ENCODE results near the gene TECPR2. TPM values are rescaled to one million over a fixed set of nuclear protein-coding genes. Genes with fewer than 3 reads are reported as not detected.
"Not testable (repeated sequence)": the region's sequence is repeated elsewhere in the genome, so short reads cannot be mapped to it uniquely, and the experiment has no call there.

TECPR2 gene
- total RNA-seq, 3 donors from 2014 or later (not counting 1 experiment from before 2014, with no cell fraction given): 10.8 to 18.6 (median 15.3) TPM

GRCh38 chr14:102544747-102545460 lies 182.2 kb downstream of the TECPR2 start:
- H3K4me3 Mint-ChIP-seq: peak overlapping the region; percentile 42
- Histone ChIP-seq H3K4me1 (ENCODE audit: control insufficient read depth, insufficient read depth, low read length) (peaks cover 9% of the 10 kb centered on the region), H3K9me3 (ENCODE audit: control insufficient read depth, insufficient read depth, low read length) (no peaks in the 10 kb centered on the region), H3K27ac (ENCODE audit: low read length) (no peak overlapping the region), H3K4me3 (ENCODE audit: low read length) (no peak overlapping the region), H3K36me3 (ENCODE audit: control insufficient read depth, insufficient read depth, low read length) (no peaks in the 10 kb centered on the region), H3K27me3 (ENCODE audit: control insufficient read depth, insufficient read depth, low read length) (peaks cover 13% of the 10 kb centered on the region)
- peaks cover 0 to 8% of the 10 kb centered on the region in 2 donors for H3K4me1 Mint-ChIP-seq
- TF ChIP-seq CTCF (IDR thresholded peaks at IDR 0.05): no peak
- DNase-seq (peak in 1 of 2 donors; percentile 46), ATAC-seq (peak; percentile 57 to 78 (median 75))
- intact Hi-C loops (cut with micrococcal nuclease): no loop called here
- no peaks in the 10 kb centered on the region for H3K36me3 Mint-ChIP-seq
- H3K27ac Mint-ChIP-seq: no peak overlapping the region
- peaks cover 0 to 3% of the 10 kb centered on the region in 2 donors for H3K9me3 Mint-ChIP-seq
- 7% methylated on average over 59 of the region's 66 CpGs for WGBS (ENCODE audit: insufficient coverage)
- peaks cover 15 to 25% of the 10 kb centered on the region in 2 donors for H3K27me3 Mint-ChIP-seq (ENCODE audit: low read depth in 2 of 2)

DNA sequence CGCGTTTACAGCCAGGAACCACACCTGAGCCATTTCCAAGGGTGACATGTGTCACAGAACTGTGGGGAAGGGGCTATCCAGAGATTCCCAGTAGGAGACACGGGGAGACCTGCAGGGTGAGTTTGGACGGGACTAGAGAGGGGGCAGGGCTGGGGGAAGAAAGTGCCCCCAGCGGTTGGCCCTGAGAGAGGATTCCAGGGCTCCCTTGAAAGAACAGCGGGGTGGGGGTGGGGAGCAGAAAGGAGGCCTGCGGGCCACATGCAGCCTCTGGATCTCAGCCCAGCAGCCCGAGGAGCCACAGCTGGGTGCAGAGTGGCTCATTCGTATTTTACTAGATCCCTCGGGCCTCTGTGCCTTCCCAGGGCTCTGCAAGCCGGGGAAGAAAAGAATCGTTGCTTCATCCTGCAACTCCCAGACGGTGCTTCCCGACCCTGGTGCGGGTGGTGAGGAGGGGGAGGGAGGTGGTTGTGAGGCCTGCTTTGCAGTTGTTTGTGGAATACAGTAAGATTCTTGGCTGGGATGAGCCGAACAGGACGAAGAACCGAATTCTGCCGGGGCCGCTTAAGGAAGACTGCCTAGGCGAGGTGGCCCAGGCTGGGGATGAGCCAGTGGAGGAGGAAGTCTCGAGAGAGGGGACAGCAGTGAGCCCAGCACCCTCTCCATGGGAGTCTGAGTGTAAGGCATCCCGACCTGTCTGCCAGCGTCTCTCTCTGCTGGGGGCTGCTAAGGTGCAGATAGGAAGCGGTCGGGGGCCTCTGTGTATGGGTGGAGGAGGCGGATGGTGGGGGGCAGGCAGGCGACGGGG lies 182.9 kb downstream of the TECPR2 start:
- H3K27me3 ChIP-seq (ENCODE audit: control insufficient read depth, insufficient read depth, low read length): peaks cover 13% of the 10 kb centered on the region
- no peaks in the 10 kb centered on the region for H3K9me3 ChIP-seq (ENCODE audit: control insufficient read depth, insufficient read depth, low read length)
- H3K27ac ChIP-seq (ENCODE audit: low read length): no peak overlapping the region

GRCh38 chr14:102548616-102549240 lies 186.0 kb downstream of the TECPR2 start:
- H3K27me3 Mint-ChIP-seq (ENCODE audit: low read depth in 2 of 2): peaks cover 22 to 25% of the 10 kb centered on the region in 2 donors
- H3K9me3 Mint-ChIP-seq: peaks cover 0 to 3% of the 10 kb centered on the region in 2 donors
- H3K9me3 ChIP-seq (ENCODE audit: control insufficient read depth, insufficient read depth, low read length): no peaks in the 10 kb centered on the region
- ATAC-seq (no peak), DNase-seq (no peak)
- H3K4me1 ChIP-seq (ENCODE audit: control insufficient read depth, insufficient read depth, low read length): peaks cover 9% of the 10 kb centered on the region
- H3K27ac ChIP-seq (ENCODE audit: low read length): no peak overlapping the region
- H3K27me3 ChIP-seq (ENCODE audit: control insufficient read depth, insufficient read depth, low read length): peaks cover 13% of the 10 kb centered on the region
- no peak overlapping the region for H3K4me3 Mint-ChIP-seq
- no peaks in the 10 kb centered on the region for H3K36me3 Mint-ChIP-seq
- intact Hi-C loops (cut with micrococcal nuclease): no loop called here
- no peak overlapping the region for H3K4me3 ChIP-seq (ENCODE audit: low read length)
- H3K4me1 Mint-ChIP-seq: peaks cover 0 to 8% of the 10 kb centered on the region in 2 donors
- no peak for TF ChIP-seq CTCF (IDR thresholded peaks at IDR 0.05)
- H3K36me3 ChIP-seq (ENCODE audit: control insufficient read depth, insufficient read depth, low read length): no peaks in the 10 kb centered on the region
- WGBS (ENCODE audit: insufficient coverage): 84% methylated on average over 3 of the region's 3 CpGs
- no peak overlapping the region for H3K27ac Mint-ChIP-seq

More for the DNA sequence above, 182.9 kb downstream of the TECPR2 start:
- Mint-ChIP-seq H3K27ac (no peak overlapping the region), H3K36me3 (no peaks in the 10 kb centered on the region), H3K4me1 (peaks cover 0 to 8% of the 10 kb centered on the region in 2 donors), H3K9me3 (peaks cover 0 to 3% of the 10 kb centered on the region in 2 donors), H3K27me3 (ENCODE audit: low read depth in 2 of 2) (peaks cover 22 to 30% of the 10 kb centered on the region in 2 donors), H3K4me3 (peak overlapping the region; percentile 42)
- TF ChIP-seq CTCF (IDR thresholded peaks at IDR 0.05): no peak
- DNase-seq: no peak
- H3K36me3 ChIP-seq (ENCODE audit: control insufficient read depth, insufficient read depth, low read length): no peaks in the 10 kb centered on the region
- intact Hi-C loops (cut with micrococcal nuclease): no loop called here
- 76% methylated on average over 29 of the region's 29 CpGs for WGBS (ENCODE audit: insufficient coverage)
- H3K4me3 ChIP-seq (ENCODE audit: low read length): no peak overlapping the region
- peaks cover 9% of the 10 kb centered on the region for H3K4me1 ChIP-seq (ENCODE audit: control insufficient read depth, insufficient read depth, low read length)
- no peak for ATAC-seq

- H3K27ac Mint-ChIP-seq; H3K4me3 ChIP-seq (ENCODE audit: low read length); H3K27ac ChIP-seq (ENCODE audit: low read length); ATAC-seq; H3K4me1 Mint-ChIP-seq; H3K36me3 ChIP-seq (ENCODE audit: control insufficient read depth, insufficient read depth, low read length); H3K9me3 Mint-ChIP-seq; intact Hi-C loops (cut with micrococcal nuclease); H3K4me3 Mint-ChIP-seq; H3K36me3 Mint-ChIP-seq; H3K27me3 ChIP-seq (ENCODE audit: control insufficient read depth, insufficient read depth, low read length); DNase-seq; H3K9me3 ChIP-seq (ENCODE audit: control insufficient read depth, insufficient read depth, low read length): not testable (repeated sequence)
- WGBS (ENCODE audit: insufficient coverage): 97% methylated on average over 2 of the region's 3 CpGs
- peaks cover 11% of the 10 kb centered on the region for H3K4me1 ChIP-seq (ENCODE audit: control insufficient read depth, insufficient read depth, low read length)
- H3K27me3 Mint-ChIP-seq (ENCODE audit: low read depth in 2 of 2): peaks cover 11 to 17% of the 10 kb centered on the region in 2 donors
These were observed 188.2 kb downstream of the TECPR2 start for GRCh38 chr14:102550927-102551401.

Measured in natural killer cell (primary cell).